HL-60 (cell line): ENCODE data around the gene DOCK10.

Experiments used
- DNase-seq, 2 experiments: peaks; one replicate each; pipeline ENCODE4 v3.0.0-alpha.2; 2010 to 2020; ENCODE audit warnings: low read depth in 1 of 2, low spot score in 1 of 2
- H3K27ac ChIP-seq: fragments of 250-450 bp; sonication (Bioruptor Pico); replicated peaks from 2 replicates; pipeline ENCODE4 v1.5.1; 2020; ENCODE audit warnings: mild to moderate bottlenecking, moderate library complexity
- H3K27me3 ChIP-seq: fragments of 250-450 bp; sonication (Bioruptor Pico); 2 replicates; pipeline ENCODE4 v1.5.1; 2021; ENCODE audit warnings: mild to moderate bottlenecking, moderate library complexity; ENCODE audit not compliant: insufficient read depth, poor library complexity, severe bottlenecking
- H3K4me3 ChIP-seq: replicated peaks from 2 replicates; pipeline ENCODE4 v1.5.1; 2011; ENCODE audit warnings: mild to moderate bottlenecking, control low read depth, low read length; ENCODE audit not compliant: insufficient read depth
- CTCF ChIP-seq: IDR thresholded peaks from one replicate; pipeline ENCODE4 v1.5.1; 2011; ENCODE audit warnings: low read length, control low read depth, inconsistent platforms; ENCODE audit not compliant: insufficient read depth
- GABPA ChIP-seq: IDR thresholded peaks from 2 replicates; pipeline ENCODE4 v1.6.1; 2012; ENCODE audit warnings: low read depth
- POLR2AphosphoS5 ChIP-seq: IDR thresholded peaks from 2 replicates; pipeline ENCODE4 v1.6.1; 2012; ENCODE audit warnings: low read depth
- REST ChIP-seq: IDR thresholded peaks from 2 replicates; pipeline ENCODE4 v1.6.1; 2012; ENCODE audit warnings: low read depth; ENCODE audit not compliant: insufficient replicate concordance
- SPI1 ChIP-seq: IDR thresholded peaks from 2 replicates; pipeline ENCODE4 v1.6.1; 2012; ENCODE audit warnings: low read depth, mild to moderate bottlenecking, borderline replicate concordance

DOCK10 gene

GRCh38 chr2:224952936-224953657 lies 89.2 kb downstream of the DOCK10 start:
- Histone ChIP-seq H3K27me3 (no peaks in the 10 kb centered on the region), H3K4me3 (no peak overlapping the region), H3K27ac (no peak overlapping the region)
- peak; percentile 68 to 88 for DNase-seq
- TF ChIP-seq SPI1 (no peak), GABPA (no peak), POLR2AphosphoS5 (no peak), CTCF (no peak), REST (no peak)

GRCh38 chr2:224951723-224952481 lies 90.4 kb downstream of the DOCK10 start:
- no peak for DNase-seq
- Histone ChIP-seq H3K27me3 (no peaks in the 10 kb centered on the region), H3K4me3 (no peak overlapping the region), H3K27ac (no peak overlapping the region)
- TF ChIP-seq GABPA (no peak), REST (no peak), SPI1 (no peak), CTCF (no peak), POLR2AphosphoS5 (no peak)

- Histone ChIP-seq H3K4me3 (no peak overlapping the region), H3K27ac (peak overlapping the region; percentile 8; the same call in 1 of the 2 replicates), H3K27me3 (no peaks in the 10 kb centered on the region)
- DNase-seq = peak in 1 of 2 experiments; percentile 72
- peak; percentile 86 for TF ChIP-seq SPI1
- TF ChIP-seq CTCF = no peak
These were observed 93.4 kb downstream of the DOCK10 start for GRCh38 chr2:224948859-224949258.
